ENCODE results near the gene ANK3. TPM values are rescaled to one million over a fixed set of nuclear protein-coding genes. Genes with fewer than 3 reads are reported as not detected.
A peak's percentile ranks its signal among the peaks of the same experiment; 100 is the strongest.

The ANK3 gene
- polyA plus RNA-seq, 1 donor (not counting 4 experiments of a cell fraction or from before 2014, with no cell fraction given), result 8.3 TPM

DNA sequence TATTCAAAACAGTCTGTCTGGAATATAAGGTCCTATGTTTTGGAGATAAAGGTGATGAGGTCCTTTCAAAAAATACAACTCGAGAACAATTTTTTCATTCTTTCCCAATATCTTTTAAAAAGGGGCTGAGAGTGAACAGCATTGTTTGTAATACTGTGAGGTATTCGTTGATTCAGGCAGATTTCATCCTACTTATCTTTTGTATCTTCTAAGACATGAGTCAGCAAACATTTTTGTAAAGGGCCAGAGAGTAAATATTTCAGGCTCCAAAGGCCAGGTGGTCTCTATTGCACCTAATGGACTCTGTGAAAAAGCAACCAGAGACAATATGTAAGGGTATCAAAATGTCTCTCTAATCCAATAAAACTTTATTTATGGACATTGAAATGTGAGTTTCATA, 8.1 kb upstream of the ANK3 start:
- TF ChIP-seq, protein P1, sequence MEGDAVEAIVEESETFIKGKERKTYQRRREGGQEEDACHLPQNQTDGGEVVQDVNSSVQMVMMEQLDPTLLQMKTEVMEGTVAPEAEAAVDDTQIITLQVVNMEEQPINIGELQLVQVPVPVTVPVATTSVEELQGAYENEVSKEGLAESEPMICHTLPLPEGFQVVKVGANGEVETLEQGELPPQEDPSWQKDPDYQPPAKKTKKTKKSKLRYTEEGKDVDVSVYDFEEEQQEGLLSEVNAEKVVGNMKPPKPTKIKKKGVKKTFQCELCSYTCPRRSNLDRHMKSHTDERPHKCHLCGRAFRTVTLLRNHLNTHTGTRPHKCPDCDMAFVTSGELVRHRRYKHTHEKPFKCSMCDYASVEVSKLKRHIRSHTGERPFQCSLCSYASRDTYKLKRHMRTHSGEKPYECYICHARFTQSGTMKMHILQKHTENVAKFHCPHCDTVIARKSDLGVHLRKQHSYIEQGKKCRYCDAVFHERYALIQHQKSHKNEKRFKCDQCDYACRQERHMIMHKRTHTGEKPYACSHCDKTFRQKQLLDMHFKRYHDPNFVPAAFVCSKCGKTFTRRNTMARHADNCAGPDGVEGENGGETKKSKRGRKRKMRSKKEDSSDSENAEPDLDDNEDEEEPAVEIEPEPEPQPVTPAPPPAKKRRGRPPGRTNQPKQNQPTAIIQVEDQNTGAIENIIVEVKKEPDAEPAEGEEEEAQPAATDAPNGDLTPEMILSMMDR (optimal IDR thresholded peaks at IDR 0.05 in 1 of 3, IDR thresholded peaks at IDR 0.05 in 1 of 3, conservative IDR thresholded peaks at IDR 0.05 in 1 of 3; ENCODE audit: extremely low read depth in 1 of 3, insufficient read depth in 2 of 3, low read length in 3 of 3), result no peak
- no peak for TF ChIP-seq EZH2 (IDR thresholded peaks at IDR 0.05; ENCODE audit: low read length)
- dilution Hi-C loops (cut with MboI; ENCODE audit: extremely low pct_ligation_motif_present, low sequenced_read_pairs), result no loop called here

DNA sequence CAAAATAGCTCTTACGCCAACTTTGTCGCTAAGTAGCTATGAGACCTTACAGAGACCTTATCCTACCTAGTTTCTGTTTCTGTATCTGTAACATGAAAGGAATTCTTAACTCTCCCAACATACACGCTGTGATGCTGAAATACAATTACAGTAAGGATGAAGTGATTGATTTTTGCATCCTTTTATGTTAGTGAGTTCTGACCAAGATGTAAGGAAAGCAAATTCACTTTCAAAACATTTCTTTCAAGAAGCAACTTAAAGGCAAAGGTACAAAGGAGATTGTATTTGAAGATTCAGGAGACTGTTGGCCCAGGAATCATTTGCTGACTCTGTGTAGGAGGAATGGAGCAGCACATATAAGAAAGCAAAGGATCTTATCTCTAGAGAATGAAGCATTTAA, 7.1 kb upstream of the ANK3 start:
- FAIRE-seq, result no peak
- H3K27ac ChIP-seq (ENCODE audit: control insufficient read depth, insufficient read depth, low read length), result no peak overlapping the region

More for the DNA sequence above, 8.1 kb upstream of the ANK3 start:
- Histone ChIP-seq H3K4me2 (ENCODE audit: control insufficient read depth, extremely low read depth, insufficient read depth, low read depth, low read length) (no peak overlapping the region), H3K27ac (ENCODE audit: control insufficient read depth, insufficient read depth, low read length) (no peak overlapping the region), H2AFZ (ENCODE audit: control insufficient read depth, low read length) (no peak overlapping the region), H3K9ac (ENCODE audit: control insufficient read depth, extremely low read depth, insufficient read depth, low read length) (no peak overlapping the region), H3K27me3 (ENCODE audit: control insufficient read depth, extremely low read depth, insufficient read depth, low read length) (no peaks in the 10 kb centered on the region), H3K79me2 (ENCODE audit: control insufficient read depth, insufficient read depth, low read length) (no peaks in the 10 kb centered on the region), H3K36me3 (ENCODE audit: control insufficient read depth in 2 of 2, extremely low read depth in 1 of 2, insufficient read depth in 2 of 2, low read length in 2 of 2) (no peaks in the 10 kb centered on the region), H3K9me3 (ENCODE audit: control insufficient read depth, low read depth, low read length) (no peaks in the 10 kb centered on the region), H3K9me1 (ENCODE audit: control insufficient read depth, extremely low read depth, insufficient read depth, low read length) (no peaks in the 10 kb centered on the region), H3K4me3 (ENCODE audit: control insufficient read depth in 2 of 3, extremely low read depth in 1 of 3, insufficient read depth in 2 of 3, low read depth in 1 of 3, low read length in 3 of 3) (no peak overlapping the region), H3K4me1 (ENCODE audit: control insufficient read depth, extremely low read depth, insufficient read depth, low read length) (peaks cover 17% of the 10 kb centered on the region), H4K20me1 (ENCODE audit: control insufficient read depth, extremely low read depth, insufficient read depth, low read length) (no peaks in the 10 kb centered on the region)
- FAIRE-seq, result peak; percentile 53
- no peak for DNase-seq (ENCODE audit: low read depth, low spot score)

More for the DNA sequence above, 7.1 kb upstream of the ANK3 start:
- Histone ChIP-seq H3K9ac (ENCODE audit: control insufficient read depth, extremely low read depth, insufficient read depth, low read length) (no peak overlapping the region), H3K9me3 (ENCODE audit: control insufficient read depth, low read depth, low read length) (no peaks in the 10 kb centered on the region), H2AFZ (ENCODE audit: control insufficient read depth, low read length) (no peak overlapping the region), H3K79me2 (ENCODE audit: control insufficient read depth, insufficient read depth, low read length) (no peaks in the 10 kb centered on the region), H3K27me3 (ENCODE audit: control insufficient read depth, extremely low read depth, insufficient read depth, low read length) (no peaks in the 10 kb centered on the region), H3K9me1 (ENCODE audit: control insufficient read depth, extremely low read depth, insufficient read depth, low read length) (no peaks in the 10 kb centered on the region), H3K4me3 (ENCODE audit: control insufficient read depth in 2 of 3, extremely low read depth in 1 of 3, insufficient read depth in 2 of 3, low read depth in 1 of 3, low read length in 3 of 3) (no peak overlapping the region), H4K20me1 (ENCODE audit: control insufficient read depth, extremely low read depth, insufficient read depth, low read length) (no peaks in the 10 kb centered on the region), H3K4me2 (ENCODE audit: control insufficient read depth, extremely low read depth, insufficient read depth, low read depth, low read length) (no peak overlapping the region), H3K36me3 (ENCODE audit: control insufficient read depth in 2 of 2, extremely low read depth in 1 of 2, insufficient read depth in 2 of 2, low read length in 2 of 2) (no peaks in the 10 kb centered on the region), H3K4me1 (ENCODE audit: control insufficient read depth, extremely low read depth, insufficient read depth, low read length) (peaks cover 17% of the 10 kb centered on the region)
- dilution Hi-C loops (cut with MboI; ENCODE audit: extremely low pct_ligation_motif_present, low sequenced_read_pairs), result no loop called here
- TF ChIP-seq EZH2 (IDR thresholded peaks at IDR 0.05; ENCODE audit: low read length), result no peak
- TF ChIP-seq, protein P1 (optimal IDR thresholded peaks at IDR 0.05 in 1 of 3, IDR thresholded peaks at IDR 0.05 in 1 of 3, conservative IDR thresholded peaks at IDR 0.05 in 1 of 3; ENCODE audit: extremely low read depth in 1 of 3, insufficient read depth in 2 of 3, low read length in 3 of 3), result no peak
- no peak for DNase-seq (ENCODE audit: low read depth, low spot score)

Measured in keratinocyte (primary cell).